Astrocyte (in vitro differentiated cells and primary cell): ENCODE measurements around the gene AMFR. TPM values are rescaled to one million over a fixed set of nuclear protein-coding genes. Genes with fewer than 3 reads are reported as not detected.

Experiments
- DNase-seq: peaks from one replicate; pipeline ENCODE4 v3.0.0-alpha.2; 2010; ENCODE audit warnings: low read depth
- FAIRE-seq: peaks from 2 replicates; lab custom pipeline; 2011; peaks lifted over from hg19 to GRCh38; lab: Jason Lieb, UNC
- H2AFZ ChIP-seq: 2 replicates; pipeline ENCODE4 v1.6.0; 2012; ENCODE audit warnings: low read depth, low read length, inconsistent platforms
- H3K27ac ChIP-seq: 2 replicates; pipeline ENCODE4 v1.5.1; 2011; ENCODE audit warnings: low read depth, low read length, inconsistent platforms
- H3K27me3 ChIP-seq: 2 replicates; pipeline ENCODE4 v1.6.0; 2011; ENCODE audit warnings: low read length, inconsistent platforms; ENCODE audit not compliant: insufficient read depth
- H3K36me3 ChIP-seq: 2 replicates; pipeline ENCODE4 v1.5.1; 2011; ENCODE audit warnings: low read length, inconsistent platforms; ENCODE audit not compliant: insufficient read depth
- H3K4me1 ChIP-seq: 2 replicates; pipeline ENCODE4 v1.5.1; 2011; ENCODE audit warnings: low read length, inconsistent platforms; ENCODE audit not compliant: insufficient read depth
- H3K4me2 ChIP-seq: 2 replicates; pipeline ENCODE4 v1.6.0; 2012; ENCODE audit warnings: low read length, inconsistent platforms
- H3K4me3 ChIP-seq: 2 replicates; pipeline ENCODE4 v1.5.1; 2011; ENCODE audit warnings: low read depth, mild to moderate bottlenecking, low read length, inconsistent platforms; ENCODE audit not compliant: insufficient read depth
- H3K79me2 ChIP-seq: 2 replicates; pipeline ENCODE4 v1.6.0; 2012; ENCODE audit warnings: mild to moderate bottlenecking, low read length, inconsistent platforms; ENCODE audit not compliant: insufficient read depth
- H3K9ac ChIP-seq: 2 replicates; pipeline ENCODE4 v1.6.0; 2012; ENCODE audit warnings: mild to moderate bottlenecking, low read length, inconsistent platforms
- H3K9me3 ChIP-seq: 2 replicates; pipeline ENCODE4 v1.5.1; 2012; ENCODE audit warnings: low read depth, mild to moderate bottlenecking, low read length, inconsistent platforms; ENCODE audit not compliant: insufficient read depth
- H4K20me1 ChIP-seq: 2 replicates; pipeline ENCODE4 v1.6.0; 2012; ENCODE audit warnings: low read length, inconsistent platforms; ENCODE audit not compliant: insufficient read depth
- H3K27ac Mint-ChIP-seq: one replicate; pipeline ENCODE4 v1.8.0; 2021; ENCODE audit warnings: mild to moderate bottlenecking, mixed read lengths; ENCODE audit not compliant: unreplicated experiment
- H3K27me3 Mint-ChIP-seq: one replicate; pipeline ENCODE4 v1.8.0; 2021; ENCODE audit warnings: low read depth, mixed read lengths; ENCODE audit not compliant: unreplicated experiment
- H3K36me3 Mint-ChIP-seq: one replicate; pipeline ENCODE4 v1.8.0; 2021; ENCODE audit warnings: low read depth, mixed read lengths; ENCODE audit not compliant: unreplicated experiment
- H3K4me1 Mint-ChIP-seq: one replicate; pipeline ENCODE4 v1.8.0; 2021; ENCODE audit warnings: low read depth, mixed read lengths; ENCODE audit not compliant: unreplicated experiment
- H3K4me3 Mint-ChIP-seq: one replicate; pipeline ENCODE4 v1.8.0; 2021; ENCODE audit warnings: mild to moderate bottlenecking, moderate library complexity, mixed read lengths; ENCODE audit not compliant: unreplicated experiment
- H3K9me3 Mint-ChIP-seq: one replicate; pipeline ENCODE4 v1.8.0; 2021; ENCODE audit warnings: mild to moderate bottlenecking, mixed read lengths; ENCODE audit not compliant: unreplicated experiment
- CTCF ChIP-seq: IDR thresholded peaks from 2 replicates; pipeline ENCODE4 v1.5.1; 2011; ENCODE audit warnings: low read depth, mild to moderate bottlenecking, inconsistent platforms, low read length, moderate library complexity; ENCODE audit not compliant: insufficient read depth
- EZH2 ChIP-seq: IDR thresholded peaks from 2 replicates; pipeline ENCODE4 v1.6.1; 2012; ENCODE audit warnings: mild to moderate bottlenecking, low read length, inconsistent platforms; ENCODE audit not compliant: insufficient read depth
- total RNA-seq: library from RNA; stranded (reverse); gene quantifications from 2 replicates; pipeline ENCODE4 v1.2.1, GENCODE V29; 2021

The AMFR gene
- total RNA-seq, 1 donor from 2014 or later, result 86.2 TPM

GRCh38 chr16:56423584-56424403 is 1.6 kb downstream of the AMFR start:
- peak overlapping the region; percentile 75 for H3K27ac Mint-ChIP-seq
- Histone ChIP-seq H3K4me2 (peak overlapping the region; percentile 84), H2AFZ (no peak overlapping the region), H3K4me3 (peak overlapping the region; percentile 68), H3K4me1 (peaks cover 8% of the 10 kb centered on the region), H3K36me3 (no peaks in the 10 kb centered on the region), H3K27me3 (no peaks in the 10 kb centered on the region), H3K79me2 (peaks cover 57% of the 10 kb centered on the region), H4K20me1 (peaks cover 45% of the 10 kb centered on the region), H3K27ac (peak overlapping the region; percentile 35), H3K9ac (peak overlapping the region; percentile 90), H3K9me3 (no peaks in the 10 kb centered on the region)
- FAIRE-seq (no peak), DNase-seq (no peak)
- no peaks in the 10 kb centered on the region for H3K9me3 Mint-ChIP-seq
- TF ChIP-seq EZH2, result no peak
- no peak for TF ChIP-seq CTCF
- H3K4me3 Mint-ChIP-seq, result peak overlapping the region; percentile 95
- no peaks in the 10 kb centered on the region for H3K36me3 Mint-ChIP-seq
- H3K4me1 Mint-ChIP-seq, result peaks cover 14% of the 10 kb centered on the region
- no peaks in the 10 kb centered on the region for H3K27me3 Mint-ChIP-seq

- H3K9me3 Mint-ChIP-seq, result no peaks in the 10 kb centered on the region
- H3K4me1 Mint-ChIP-seq, result peaks cover 14% of the 10 kb centered on the region
- Histone ChIP-seq H4K20me1 (peaks cover 49% of the 10 kb centered on the region), H3K27me3 (no peaks in the 10 kb centered on the region), H3K4me1 (peaks cover 8% of the 10 kb centered on the region), H3K27ac (no peak overlapping the region), H3K4me3 (no peak overlapping the region), H3K9ac (no peak overlapping the region), H3K4me2 (peak overlapping the region; percentile 35), H3K36me3 (no peaks in the 10 kb centered on the region), H2AFZ (no peak overlapping the region), H3K9me3 (no peaks in the 10 kb centered on the region), H3K79me2 (peaks cover 64% of the 10 kb centered on the region)
- DNase-seq (no peak), FAIRE-seq (no peak)
- peaks cover 1% of the 10 kb centered on the region for H3K36me3 Mint-ChIP-seq
- TF ChIP-seq CTCF, result no peak
- TF ChIP-seq EZH2, result no peak
- H3K27ac Mint-ChIP-seq, result no peak overlapping the region
- no peaks in the 10 kb centered on the region for H3K27me3 Mint-ChIP-seq
- H3K4me3 Mint-ChIP-seq, result peak overlapping the region; percentile 9
Observed at GRCh38 chr16:56422896-56423441, 2.4 kb downstream of the AMFR start.
